ENCODE data around the gene DMXL1.

DNA sequence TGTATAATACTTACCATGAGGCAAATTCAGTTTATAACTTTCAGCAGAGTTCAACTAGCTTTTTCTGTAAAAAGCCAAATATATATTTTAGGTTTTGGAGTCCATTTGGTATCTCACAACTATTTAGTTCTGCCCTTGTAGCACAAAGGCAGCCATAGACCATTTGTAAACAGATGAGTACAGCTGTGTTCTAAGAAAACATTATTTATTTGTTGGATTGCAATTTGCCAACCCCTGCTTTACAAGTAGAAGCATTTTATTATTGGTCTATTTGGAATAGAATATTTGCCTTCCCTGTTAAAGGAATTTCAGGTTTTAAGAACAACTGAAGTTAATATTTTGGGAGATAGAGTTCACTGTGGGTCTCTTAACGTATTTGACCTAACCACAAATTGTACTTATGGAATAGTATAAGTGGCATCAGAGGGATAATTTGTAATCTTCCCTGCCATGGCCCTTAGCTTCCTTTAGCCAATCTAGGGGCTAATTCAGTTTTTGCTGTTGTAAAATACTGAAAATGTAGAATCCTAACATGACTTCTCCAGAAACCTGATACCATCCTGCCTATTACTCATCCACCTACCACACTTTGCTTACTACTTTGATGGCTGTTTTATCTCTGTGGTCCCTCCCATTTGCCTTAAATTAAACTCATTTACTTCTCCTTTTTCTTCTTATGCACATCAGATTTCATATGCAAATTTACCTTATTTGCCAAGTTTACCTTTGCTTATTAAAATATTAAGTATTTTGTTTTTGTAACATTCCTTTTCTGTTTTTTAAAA lies 109.2 kb downstream of the DMXL1 start:
- TF ChIP-seq CTCF (conservative IDR thresholded peaks at IDR 0.05; ENCODE audit: low read depth in 2 of 2) (no peak), EZH2 (IDR thresholded peaks at IDR 0.05; ENCODE audit: low read depth, unreplicated experiment) (no peak), REST (IDR thresholded peaks at IDR 0.05; ENCODE audit: unreplicated experiment) (no peak), EZH2phosphoT487 (IDR thresholded peaks at IDR 0.05; ENCODE audit: unreplicated experiment) (no peak), POLR2AphosphoS5 (IDR thresholded peaks at IDR 0.05; ENCODE audit: low read depth) (no peak), CREB1 (CRISPR knock-in tag; IDR thresholded peaks at IDR 0.05; ENCODE audit: low read depth) (no peak), JUNB (IDR thresholded peaks at IDR 0.05; ENCODE audit: unreplicated experiment) (no peak), ETS1 (IDR thresholded peaks at IDR 0.05) (no peak), ZNF331 (CRISPR knock-in tag; IDR thresholded peaks at IDR 0.05; ENCODE audit: low read depth) (no peak), STAT1 (IDR thresholded peaks at IDR 0.05; ENCODE audit: unreplicated experiment) (no peak), ZNF114 (CRISPR knock-in tag; IDR thresholded peaks at IDR 0.05) (no peak)
- TF ChIP-seq, protein P1, sequence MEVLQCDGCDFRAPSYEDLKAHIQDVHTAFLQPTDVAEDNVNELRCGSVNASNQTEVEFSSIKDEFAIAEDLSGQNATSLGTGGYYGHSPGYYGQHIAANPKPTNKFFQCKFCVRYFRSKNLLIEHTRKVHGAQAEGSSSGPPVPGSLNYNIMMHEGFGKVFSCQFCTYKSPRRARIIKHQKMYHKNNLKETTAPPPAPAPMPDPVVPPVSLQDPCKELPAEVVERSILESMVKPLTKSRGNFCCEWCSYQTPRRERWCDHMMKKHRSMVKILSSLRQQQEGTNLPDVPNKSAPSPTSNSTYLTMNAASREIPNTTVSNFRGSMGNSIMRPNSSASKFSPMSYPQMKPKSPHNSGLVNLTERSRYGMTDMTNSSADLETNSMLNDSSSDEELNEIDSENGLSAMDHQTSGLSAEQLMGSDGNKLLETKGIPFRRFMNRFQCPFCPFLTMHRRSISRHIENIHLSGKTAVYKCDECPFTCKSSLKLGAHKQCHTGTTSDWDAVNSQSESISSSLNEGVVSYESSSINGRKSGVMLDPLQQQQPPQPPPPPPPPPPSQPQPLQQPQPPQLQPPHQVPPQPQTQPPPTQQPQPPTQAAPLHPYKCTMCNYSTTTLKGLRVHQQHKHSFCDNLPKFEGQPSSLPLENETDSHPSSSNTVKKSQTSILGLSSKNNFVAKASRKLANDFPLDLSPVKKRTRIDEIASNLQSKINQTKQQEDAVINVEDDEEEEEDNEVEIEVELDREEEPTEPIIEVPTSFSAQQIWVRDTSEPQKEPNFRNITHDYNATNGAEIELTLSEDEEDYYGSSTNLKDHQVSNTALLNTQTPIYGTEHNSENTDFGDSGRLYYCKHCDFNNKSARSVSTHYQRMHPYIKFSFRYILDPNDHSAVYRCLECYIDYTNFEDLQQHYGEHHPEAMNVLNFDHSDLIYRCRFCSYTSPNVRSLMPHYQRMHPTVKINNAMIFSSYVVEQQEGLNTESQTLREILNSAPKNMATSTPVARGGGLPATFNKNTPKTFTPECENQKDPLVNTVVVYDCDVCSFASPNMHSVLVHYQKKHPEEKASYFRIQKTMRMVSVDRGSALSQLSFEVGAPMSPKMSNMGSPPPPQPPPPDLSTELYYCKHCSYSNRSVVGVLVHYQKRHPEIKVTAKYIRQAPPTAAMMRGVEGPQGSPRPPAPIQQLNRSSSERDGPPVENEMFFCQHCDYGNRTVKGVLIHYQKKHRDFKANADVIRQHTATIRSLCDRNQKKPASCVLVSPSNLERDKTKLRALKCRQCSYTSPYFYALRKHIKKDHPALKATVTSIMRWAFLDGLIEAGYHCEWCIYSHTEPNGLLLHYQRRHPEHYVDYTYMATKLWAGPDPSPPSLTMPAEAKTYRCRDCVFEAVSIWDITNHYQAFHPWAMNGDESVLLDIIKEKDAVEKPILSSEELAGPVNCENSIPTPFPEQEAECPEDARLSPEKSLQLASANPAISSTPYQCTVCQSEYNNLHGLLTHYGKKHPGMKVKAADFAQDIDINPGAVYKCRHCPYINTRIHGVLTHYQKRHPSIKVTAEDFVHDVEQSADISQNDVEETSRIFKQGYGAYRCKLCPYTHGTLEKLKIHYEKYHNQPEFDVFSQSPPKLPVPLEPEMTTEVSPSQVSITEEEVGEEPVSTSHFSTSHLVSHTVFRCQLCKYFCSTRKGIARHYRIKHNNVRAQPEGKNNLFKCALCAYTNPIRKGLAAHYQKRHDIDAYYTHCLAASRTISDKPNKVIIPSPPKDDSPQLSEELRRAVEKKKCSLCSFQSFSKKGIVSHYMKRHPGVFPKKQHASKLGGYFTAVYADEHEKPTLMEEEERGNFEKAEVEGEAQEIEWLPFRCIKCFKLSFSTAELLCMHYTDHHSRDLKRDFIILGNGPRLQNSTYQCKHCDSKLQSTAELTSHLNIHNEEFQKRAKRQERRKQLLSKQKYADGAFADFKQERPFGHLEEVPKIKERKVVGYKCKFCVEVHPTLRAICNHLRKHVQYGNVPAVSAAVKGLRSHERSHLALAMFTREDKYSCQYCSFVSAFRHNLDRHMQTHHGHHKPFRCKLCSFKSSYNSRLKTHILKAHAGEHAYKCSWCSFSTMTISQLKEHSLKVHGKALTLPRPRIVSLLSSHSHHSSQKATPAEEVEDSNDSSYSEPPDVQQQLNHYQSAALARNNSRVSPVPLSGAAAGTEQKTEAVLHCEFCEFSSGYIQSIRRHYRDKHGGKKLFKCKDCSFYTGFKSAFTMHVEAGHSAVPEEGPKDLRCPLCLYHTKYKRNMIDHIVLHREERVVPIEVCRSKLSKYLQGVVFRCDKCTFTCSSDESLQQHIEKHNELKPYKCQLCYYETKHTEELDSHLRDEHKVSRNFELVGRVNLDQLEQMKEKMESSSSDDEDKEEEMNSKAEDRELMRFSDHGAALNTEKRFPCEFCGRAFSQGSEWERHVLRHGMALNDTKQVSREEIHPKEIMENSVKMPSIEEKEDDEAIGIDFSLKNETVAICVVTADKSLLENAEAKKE (CRISPR knock-in tag; IDR thresholded peaks at IDR 0.05), result no peak
